Left lobe of liver (tissue), 2 donors: ENCODE measurements around the gene NOXO1. TPM values are rescaled to one million over a fixed set of nuclear protein-coding genes. Genes with fewer than 3 reads are reported as not detected.
"Not testable (repeated sequence)": the region's sequence is repeated elsewhere in the genome, so short reads cannot be mapped to it uniquely, and the experiment has no call there.

Source experiments
- ATAC-seq: fragments of 200-7000 bp; cut with Tn5 transposase; one replicate; pipeline ENCODE4 v1.9.1; 2020; ENCODE audit warnings: mild to moderate bottlenecking, moderate library complexity
- DNase-seq: peaks from one replicate; pipeline ENCODE4 v3.0.0-alpha.2; 2020; ENCODE audit warnings: low spot score
- total RNA-seq: library from RNA; stranded (reverse); gene quantifications from one replicate; pipeline ENCODE4 v1.2.1, GENCODE V29; 2021
- donor health status: DM: no; HTN: no; CAD: no; lungs with moderate emphysema.
- donor health status: DM: no; HTN: yes; CAD: no.

The NOXO1 gene
- total RNA-seq, 1 donor from 2014 or later: 1.7 TPM

DNA sequence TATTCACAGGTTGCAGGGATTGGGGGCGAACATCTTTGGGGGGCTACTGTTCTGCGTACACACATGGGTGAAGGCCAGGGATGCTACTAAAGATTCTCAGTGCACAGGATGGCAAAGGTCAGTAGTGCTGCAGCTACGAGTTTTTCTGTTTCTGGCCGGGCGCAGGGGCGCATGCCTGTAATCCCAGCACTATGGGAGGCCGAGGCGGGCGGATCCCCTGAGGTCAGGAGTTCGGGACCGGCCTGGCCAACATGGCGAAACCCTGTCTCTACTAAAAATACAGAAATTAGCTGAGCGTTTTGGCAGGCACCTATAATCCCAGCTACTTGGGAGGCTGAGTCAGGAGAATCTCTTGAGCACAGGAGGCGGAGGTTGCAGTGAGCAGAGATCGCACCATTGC lies 32.3 kb upstream of the NOXO1 start:
- ATAC-seq (no peak), DNase-seq (no peak)

DNA sequence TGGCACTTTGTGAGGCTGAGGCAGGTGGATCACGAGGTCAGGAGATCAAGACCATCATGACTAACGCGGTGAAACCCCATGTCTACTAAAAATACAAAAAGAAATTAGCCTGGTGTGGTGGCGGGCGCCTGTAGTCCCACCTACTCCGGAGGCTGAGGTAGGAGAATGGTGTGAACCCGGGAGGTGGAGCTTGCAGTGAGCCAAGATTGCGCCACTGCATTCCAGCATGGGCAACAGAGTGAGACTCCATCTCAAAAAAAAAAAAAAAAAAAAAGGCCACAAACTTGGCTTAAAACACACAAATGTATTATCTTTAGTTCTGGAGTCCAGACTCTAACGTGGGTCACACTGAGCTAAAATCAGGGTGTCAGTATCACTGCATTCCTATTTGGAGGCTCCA lies 30.5 kb upstream of the NOXO1 start:
- ATAC-seq, DNase-seq: not testable (repeated sequence)

DNA sequence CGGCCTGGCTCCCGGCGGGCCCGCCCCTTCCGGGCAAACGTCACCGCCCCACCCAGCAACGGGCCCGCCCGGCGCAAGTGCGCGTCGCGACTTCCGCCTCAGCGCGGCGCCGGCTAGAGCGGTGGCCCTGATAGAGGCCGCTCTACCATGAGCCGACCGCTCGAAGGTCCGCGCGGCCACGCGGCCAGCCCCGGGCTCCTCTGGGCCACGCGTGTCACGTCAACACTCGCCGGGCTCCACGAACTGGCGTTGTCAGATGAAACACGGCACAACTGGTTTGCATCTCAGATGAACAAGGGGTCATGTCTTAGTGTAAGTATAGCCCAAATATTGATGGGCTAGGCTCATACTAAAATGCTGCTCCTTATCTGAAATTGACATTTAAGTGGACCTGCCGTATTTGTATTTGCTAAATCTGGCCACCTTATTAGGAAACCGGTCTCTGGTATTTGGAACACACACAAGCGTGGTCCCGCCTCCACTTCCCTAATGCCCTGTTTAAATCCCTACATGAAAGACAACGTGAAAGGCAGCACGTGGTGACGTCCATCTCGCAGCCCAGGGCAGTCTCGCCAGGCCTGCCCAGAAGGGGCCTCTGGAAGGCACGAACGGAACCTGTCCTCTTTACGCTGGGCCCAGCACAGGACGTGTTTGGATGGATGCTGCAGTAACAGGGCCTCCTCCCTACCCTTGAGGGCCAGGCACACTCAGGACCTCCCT lies 28.7 kb upstream of the NOXO1 start, which contains the start of gene ZNF598:
TSS of gene ZNF598 (minus strand) at position 31 of the 720 bp plus-strand sequence.
- ATAC-seq (peak; percentile 86), DNase-seq (peak; percentile 83)

DNA sequence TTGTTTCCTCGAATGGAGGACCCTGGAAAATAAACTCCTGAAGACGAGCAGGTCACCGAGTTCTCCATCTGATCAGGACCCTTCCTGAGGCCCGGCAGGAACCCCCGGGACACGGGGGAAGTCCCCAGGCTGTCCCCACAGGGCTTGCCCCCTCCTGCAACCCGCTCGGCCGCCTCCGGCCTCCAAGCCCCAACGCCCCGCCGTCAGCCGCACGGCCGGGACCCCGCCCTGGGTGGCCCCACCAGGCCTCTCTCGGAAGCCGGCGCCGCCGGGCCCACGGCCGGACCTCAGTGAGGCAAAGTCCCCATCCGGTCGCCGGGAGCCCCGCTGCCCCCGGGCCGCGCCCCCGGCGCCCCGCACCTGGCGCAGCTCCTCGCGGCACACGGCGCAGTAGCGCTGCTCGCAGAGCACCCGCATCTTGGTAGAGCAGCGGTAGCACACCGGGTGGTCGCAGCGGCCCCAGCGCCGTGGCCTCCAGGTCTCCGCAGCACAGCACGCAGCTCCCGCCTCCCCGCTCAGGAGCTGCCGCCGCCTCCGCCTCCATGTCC lies 28.0 kb upstream of the NOXO1 start:
- DNase-seq: no peak
- peak; percentile 11 for ATAC-seq

DNA sequence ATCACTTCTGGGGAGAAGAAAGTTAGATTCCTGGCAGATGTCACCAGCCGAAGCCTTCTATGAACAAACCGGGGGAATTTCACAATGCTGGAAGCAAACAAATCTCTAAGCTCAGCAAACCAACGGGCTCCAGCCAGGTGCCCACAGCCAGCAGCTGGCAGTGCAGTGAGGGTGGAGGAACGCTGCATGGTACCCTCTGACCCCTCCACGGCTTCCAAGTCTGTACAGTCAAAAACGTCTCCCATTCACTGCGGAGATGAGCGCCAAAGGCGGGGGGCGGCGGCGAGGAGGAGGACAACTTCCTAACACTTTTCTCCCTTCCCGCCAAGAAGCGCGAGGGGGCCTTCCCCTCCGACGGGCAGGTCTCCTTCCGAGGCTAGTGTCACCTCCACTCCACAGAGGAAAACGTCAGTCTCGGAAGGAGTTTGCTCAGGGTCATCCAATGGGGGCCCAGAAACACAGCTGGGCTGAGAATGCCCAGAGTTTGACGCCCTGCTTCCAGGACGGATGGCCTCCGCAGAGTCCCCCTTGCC lies 27.4 kb upstream of the NOXO1 start:
- DNase-seq (peak; percentile 91), ATAC-seq (peak; percentile 78)

DNA sequence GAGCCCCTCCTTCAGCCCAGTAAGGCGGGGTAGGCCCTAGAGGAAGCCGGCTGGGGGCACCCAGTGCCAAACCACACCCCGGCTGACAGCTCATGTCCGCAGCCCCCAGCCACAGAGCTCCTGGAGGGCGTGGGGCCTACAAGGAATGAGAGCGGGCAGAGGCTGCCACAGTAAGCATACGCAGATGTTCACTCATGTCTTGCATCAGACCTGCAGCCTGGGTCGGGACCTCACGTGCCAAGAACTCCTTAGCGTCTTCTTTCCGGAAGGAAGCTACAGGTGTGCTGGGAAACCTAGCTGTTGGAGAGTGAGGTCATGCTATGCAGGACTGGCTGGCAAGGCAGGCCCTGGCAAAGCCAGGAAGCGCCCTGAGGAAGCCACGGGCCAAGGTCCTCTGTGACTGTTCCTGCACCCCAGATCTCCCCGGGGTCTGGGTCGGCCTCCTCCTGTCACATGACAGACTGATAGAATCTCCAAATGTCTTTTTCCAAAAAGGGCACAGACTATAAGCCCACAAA lies 26.8 kb upstream of the NOXO1 start:
- ATAC-seq: no peak
- no peak for DNase-seq

DNA sequence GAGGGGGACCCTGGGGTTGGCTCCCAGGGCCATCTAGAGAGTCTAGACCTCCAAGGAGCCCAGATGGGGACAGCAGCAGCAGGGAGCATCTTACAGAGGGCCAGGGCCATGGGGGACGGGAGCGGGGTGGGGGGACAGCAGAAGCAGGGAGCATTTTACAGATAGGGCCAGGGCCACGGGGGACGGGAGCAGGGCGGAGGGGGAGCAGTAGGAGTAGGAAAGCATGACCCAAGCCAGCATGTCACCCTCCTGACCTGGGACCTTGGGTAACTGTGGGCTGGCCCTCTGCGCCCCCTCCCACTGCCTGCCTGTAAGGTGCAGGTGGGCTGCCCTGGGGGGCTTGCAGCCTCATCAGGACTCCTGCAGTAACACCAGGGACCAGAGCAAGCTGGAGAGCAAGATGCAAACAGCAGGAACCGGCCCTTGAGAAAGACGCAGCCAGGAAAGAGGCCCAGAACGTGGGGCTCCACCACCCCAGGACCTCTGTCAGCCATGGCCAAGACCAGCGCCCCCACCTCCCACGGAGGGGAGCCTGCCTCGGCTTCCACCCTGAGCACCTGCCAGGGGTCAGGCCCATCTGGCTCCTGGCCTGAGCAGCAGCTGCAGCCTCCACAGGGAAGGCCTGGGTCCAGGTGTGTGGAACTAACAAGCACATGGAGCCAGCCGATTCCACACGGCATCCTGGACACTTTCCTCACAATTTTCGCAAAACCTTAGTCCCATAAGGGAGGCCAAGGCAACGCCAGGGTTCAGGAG lies 26.0 kb upstream of the NOXO1 start:
- DNase-seq (no peak), ATAC-seq (no peak)

DNA sequence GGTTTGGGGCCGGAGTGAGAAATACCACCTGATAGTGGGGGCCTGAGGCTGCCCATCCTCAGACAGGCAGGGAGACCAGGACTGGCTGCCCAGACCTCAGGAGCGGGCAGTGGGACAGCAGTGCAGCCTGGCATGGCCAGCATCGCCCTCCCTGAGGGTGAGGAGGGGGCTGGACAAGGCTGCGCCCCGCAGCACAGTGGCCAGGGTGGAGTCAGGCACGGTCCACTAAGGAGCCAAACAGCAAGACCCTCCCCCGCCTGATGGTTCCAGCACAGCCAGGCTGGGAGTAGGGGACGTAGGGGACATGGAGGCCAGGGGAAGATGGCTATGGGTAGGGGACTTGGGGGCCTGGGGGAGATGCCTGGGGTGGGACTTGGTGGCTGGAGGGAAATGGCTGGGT lies 25.0 kb upstream of the NOXO1 start:
- DNase-seq (no peak), ATAC-seq (no peak)

DNA sequence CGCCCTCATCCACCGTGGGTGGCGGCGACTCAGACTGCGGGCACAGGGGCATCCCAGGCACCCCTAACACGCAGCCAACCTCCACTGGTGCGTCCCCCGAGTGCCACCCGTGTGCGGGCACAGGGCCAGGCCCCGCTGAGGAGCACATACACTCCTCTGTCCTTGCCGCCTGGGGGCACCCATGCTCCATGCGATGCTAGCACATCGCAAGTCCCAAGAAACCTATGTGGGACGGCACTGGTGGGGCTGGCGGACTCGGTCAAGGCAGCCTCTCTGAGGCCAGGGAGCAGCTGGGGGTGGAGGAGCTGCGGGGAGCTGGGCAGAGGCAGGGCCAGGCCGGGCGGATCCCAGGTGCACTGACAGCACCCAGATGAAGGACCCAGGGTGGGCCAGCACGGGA lies 24.4 kb upstream of the NOXO1 start:
- DNase-seq (no peak), ATAC-seq (no peak)

DNA sequence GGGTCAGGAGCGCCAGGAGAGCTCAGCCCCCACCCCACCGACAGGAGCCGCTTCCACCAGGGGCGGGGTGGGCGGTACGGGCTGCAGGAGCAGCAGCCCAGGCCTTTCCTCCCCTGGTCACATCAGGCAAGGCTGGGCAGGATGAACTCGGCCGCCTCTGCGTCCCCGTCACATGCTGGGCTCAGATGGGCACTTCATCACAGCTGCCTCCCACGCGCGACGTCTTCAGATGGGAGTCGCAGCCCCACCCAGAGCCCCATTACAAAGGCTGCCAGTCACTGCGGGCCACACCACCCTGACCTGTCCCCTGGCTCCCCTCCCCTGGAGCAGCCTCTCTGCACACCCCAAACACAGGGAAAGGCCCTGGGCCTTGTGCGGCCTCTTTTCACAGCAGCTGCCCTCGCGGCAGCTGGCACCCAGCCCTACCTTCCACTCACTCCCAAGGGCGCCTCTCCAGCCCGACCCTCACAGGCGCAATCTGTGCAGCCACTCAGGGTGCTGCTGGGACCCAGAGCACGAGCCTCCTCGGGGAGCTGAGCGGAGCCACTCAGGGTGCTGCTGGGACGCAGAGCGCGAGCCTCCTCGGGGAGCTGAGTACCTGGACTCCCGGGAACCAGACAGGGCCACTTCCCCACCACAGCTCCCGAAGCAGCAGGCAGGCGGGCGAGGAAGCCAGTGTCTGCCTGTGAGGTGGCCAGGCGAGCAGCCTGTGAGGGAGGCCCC lies 23.7 kb upstream of the NOXO1 start:
- ATAC-seq (no peak), DNase-seq (no peak)

DNA sequence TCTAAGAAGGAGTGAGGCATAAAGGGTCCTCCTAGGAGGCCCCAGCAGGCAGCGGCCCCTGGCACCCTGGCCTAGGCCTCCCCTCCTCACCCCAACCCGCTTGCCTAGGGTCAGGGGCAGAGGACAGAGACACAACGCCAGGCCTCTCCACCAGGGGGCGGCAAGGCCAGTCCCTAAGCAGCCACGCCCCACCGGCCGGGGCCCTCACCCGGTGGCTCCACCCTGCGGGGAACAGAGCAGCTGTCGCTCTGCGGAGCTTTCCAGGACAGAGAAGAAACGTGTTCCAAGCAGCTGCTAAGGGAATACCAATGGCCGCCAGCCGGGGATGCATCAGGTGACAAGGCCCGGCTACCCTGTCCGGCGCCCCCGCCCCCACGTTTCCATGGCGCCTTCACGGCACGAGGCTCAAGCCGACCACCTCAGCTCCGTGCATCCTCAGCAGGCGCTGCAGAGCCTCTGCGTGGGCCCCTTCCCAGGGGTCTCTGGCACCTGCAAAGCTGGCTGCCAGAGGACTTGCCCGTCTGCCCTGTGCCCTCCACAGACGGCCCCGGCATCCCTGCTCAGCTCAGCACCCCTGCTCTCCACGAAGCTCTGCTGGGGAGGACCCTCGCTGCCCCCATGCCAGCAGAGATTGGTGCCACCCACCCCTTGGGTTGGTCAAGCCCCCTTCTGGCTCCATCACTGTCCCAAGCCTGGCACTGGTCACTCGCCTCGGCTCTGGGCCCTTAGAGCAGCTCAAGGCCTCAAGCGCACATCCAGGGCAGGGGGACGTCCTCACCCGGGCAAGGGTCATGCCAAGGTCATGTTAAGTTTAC lies 22.8 kb upstream of the NOXO1 start:
- peak; percentile 86 for DNase-seq
- ATAC-seq: peak; percentile 84

DNA sequence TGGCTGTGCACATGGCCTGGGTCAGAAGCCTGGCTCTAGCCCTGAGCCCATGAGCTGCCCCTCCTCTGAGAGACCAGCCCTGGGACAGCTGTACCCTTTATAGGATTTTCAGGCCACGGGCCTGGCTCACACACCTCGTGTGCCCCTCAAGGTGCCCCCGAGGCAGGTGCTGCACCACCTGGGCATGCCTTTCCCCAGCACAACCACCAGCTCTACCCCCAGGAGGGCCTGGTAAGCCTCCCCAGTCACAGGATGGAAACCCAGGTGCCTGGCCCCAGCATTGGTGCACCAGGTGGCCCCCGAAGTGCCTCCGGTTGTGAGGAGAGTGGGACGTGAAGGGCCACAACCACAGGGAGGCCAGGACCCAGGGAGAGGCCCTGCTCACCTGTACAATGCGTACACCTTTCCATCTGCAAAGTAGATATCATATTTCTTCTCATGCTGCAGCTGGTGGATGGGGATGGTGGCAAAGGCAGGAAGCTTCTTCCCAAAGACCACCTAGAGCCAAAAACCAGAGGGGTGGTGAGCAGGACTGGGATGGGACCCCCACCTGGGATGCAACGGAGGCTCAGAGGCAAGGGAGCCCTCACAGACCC lies 22.1 kb upstream of the NOXO1 start:
- ATAC-seq: no peak
- no peak for DNase-seq

DNA sequence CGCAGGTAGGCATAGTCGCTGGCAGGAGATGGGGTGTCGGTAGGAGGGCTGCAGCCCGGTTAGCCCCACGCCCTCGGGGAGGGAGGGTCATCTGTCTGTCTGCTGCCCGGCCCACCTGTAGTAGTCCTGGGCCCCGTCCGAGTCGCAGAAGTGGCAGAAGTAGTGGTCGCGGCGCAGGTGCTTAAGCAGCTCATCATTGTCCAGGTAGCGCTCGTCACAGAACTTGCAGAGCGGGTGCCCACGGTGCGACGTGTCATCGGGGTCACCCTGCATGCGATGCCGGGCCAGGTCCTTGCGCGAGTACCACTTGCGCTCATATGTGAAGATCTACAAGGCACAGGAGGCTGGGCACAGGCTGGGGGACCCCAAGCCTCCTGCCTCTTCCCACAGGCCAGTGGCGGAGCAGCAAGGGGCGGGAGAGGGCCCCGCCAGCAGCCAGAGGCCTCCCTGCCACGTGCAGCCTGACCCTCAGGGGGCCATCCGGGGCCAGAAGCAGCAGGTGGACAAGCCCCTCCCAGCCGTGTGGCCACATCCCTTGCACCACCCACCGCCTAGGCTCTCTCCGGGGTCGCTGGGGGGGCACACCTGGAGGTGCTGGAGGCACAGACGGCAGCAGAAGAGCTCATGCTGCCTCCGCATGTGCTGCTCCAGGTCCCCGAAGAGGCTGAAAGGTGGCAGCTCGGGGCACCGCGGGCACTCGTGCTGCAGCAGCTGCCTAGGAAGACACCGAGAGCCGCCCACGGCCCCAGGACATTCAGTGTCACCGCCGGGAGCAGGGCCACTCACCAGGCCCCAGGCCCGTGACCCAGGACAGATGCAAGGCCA lies 21.3 kb upstream of the NOXO1 start:
- no peak for ATAC-seq

DNA sequence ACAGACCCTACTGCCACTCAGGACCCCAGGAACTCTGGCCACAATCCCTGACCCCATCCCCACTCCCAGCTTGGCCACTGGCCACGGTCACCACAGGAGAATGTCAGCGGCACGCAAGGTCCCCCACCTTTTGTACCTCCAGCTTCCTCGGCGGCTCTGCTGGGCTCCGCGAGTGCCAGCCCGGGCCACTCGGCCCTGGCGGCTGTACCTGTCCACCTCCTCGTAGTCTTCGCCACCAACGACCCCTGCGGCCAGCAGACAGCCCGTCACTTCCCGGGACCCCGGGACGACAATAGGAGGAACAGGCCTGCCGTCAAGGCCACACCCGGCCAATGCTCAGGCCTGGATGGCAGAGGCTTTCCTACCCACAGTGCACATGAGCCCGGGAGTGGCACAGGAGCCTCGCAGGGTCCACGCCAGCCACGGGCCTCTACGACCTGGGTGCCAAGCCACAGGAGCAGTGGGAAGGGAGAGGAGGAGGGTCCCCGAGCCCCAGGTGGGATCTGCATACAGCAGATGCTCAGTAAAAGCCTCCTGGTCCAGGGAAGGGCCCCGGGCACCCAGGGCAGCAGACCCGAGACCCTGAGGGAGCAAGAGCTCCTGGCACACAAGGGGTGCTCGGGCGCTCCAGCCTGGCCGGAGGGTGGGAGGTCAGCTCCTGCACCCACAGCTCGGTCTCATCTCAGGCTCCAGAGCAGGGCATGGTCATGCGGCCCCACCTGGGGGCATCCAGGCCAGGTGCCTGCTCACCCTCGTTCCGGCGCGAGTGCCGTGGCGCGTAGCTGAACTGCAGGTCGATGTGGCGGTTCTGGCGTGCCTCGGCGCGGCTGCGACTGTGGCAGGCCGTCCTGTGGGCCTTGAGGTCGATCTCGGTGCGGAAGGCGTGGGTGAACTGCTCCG lies 20.4 kb upstream of the NOXO1 start:
- DNase-seq (no peak), ATAC-seq (no peak)

More for the DNA sequence above, 21.3 kb upstream of the NOXO1 start:
- DNase-seq: no peak

DNA sequence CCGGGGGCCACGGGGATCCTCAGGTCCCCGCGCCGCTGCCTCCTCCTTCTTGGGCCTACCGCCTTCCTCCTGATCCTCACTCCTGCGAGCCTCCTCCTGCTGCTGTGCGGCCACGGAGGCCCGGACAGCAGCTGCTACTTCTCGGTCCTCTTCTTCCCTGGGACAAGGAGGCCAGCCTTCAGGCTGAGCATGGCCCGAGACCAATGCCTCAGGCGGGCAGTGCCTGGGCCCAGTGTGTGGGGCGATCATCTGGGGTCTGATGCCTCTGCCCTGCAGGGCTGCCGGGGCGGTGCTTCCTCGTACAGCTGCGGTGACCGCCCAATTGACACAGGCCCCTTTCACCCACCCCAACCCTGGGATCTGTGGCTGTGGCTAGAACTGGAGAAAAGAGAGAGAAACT lies 19.8 kb upstream of the NOXO1 start:
- DNase-seq (no peak), ATAC-seq (no peak)

DNA sequence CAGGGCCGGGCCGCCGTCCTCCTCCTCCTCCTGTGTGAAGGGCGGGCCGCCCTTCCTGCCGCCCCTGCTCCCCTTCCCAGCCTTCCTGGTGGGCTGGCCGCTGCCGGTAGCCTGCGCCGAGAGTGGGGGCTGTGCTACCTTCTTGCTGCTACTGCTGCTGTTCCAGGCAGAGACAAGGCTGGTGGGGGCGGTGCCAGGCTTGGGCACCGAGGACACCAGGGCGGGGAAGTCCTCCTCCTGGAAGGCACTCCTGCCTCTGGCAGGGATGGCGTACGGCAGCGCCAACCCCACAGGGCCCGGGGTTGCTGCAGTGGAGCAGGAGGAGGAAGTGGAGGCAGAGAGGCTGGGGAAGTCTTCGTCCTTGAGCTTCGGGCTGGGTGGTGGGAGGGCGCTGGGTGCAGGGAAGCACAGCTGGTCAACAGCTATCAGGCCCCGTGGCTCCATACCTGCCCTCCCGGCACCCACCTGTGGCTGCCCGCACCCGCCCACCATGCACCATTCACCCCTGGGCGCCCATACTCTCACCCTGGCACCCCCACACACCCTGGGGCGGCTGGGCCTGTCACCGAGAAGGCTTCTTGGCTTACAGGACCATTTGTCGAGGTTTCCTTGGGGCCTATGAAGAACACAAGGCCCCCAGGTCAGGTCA lies 18.7 kb upstream of the NOXO1 start:
- DNase-seq: no peak
- no peak for ATAC-seq
